Activated gamma-delta T cell treated with Interleukin-2 at 50 U/mL for 16 hours (primary cell): ENCODE data around the gene PATJ.

Experiments used
- DNase-seq: peaks from one replicate; pipeline ENCODE4 v3.0.0-alpha.2; 2020

Gene PATJ

GRCh38 chr1:62011006-62011405 is 268.7 kb downstream of the PATJ start:
- DNase-seq, result no peak

- no peak for DNase-seq
Measured at GRCh38 chr1:62012095-62012494, 269.8 kb downstream of the PATJ start.

DNA sequence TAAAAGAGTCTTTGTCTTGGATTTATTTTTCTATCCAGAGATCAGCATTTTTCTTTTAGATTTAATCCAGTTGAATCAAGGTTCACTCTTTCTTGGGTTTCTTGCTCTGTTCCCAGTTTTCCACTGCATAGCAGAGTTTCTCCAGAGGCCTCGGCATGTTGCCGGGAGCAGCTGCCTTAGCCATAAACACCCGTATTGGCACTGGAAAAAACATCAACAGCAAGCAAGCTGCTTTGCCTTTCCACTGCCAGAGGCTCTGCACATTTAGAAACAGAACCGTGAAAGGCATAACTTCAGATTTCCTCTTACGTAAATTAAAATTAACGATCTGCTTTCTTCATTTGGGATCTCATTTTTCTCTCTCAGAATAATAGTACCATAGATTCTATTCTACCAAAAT is 270.6 kb downstream of the PATJ start:
- no peak for DNase-seq

DNA sequence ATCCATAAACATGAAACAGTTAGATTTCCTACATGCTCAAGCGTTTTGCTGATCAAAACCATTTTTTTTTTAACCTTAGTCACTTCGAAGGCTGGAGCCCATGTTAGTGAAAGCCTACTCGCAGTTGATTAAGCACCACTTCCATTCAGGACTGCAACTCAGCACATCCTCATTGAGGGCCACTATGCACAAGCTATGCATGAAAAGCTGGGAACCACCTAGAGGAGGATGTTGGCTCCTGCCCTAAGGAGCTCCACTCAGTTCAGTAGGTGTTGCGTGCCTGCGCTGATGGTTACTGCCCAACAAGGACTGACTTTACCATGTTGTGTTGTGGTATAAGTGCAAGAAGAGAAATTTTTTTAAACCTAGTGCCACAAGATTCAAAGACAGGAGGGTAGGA is 271.0 kb downstream of the PATJ start:
- no peak for DNase-seq

- DNase-seq, result no peak
Measured at GRCh38 chr1:62022382-62022983, 280.2 kb downstream of the PATJ start.

DNA sequence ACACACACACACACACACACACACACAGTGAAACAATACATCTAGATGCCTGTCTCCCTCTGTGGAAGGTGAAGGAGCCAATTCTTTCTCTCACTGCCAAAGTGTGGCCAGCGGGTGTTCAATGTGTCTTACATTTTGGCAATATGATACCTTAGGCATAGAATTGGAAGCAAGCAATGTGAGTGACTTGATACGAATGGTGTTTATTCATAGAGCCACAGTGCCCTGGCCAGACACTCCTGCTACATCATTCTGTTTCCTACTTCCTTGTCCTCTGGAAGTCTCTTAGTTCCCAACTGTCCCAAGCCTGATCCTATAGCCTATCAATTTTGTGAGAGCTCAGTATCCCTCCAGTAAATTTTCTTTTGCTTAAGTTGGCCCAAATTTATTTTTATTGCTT is 282.4 kb downstream of the PATJ start:
- no peak for DNase-seq

DNA sequence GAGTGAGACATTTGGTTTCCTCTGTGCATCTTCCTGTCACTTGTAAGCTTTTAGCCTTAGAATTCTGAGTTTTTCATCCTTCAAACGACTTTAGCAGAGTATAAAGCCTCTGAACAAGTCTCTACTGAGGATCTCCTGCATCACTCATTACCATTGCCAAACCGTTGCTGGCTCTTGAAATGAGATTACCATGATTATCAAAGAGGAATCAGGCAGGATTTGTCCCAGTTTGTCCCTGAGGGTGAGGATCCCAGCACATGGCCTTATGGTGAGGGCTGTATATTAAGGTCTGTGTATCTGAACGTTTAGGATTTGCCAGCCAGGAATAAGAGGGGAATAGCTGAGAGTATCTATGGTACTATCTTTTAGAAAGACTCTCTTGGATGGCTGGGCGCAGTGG is 282.9 kb downstream of the PATJ start:
- no peak for DNase-seq

DNA sequence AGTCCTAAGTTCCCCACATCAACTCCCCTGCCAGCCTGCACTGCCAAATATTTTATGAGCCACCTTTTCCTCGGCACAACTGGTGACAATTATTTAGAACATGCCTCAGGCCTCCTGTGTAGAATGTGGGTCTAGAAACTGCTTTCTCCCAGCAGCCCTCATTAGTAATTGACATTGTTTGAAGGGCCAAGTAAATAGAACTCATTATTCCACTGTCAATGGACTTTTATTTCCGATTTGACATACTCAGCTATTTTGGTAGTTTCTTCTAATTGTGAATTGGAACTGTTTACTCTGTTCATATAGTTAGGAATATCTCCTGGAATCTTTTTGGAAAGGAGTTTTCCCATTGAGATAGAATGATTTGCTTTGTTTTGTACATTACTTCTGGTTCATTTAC is 283.6 kb downstream of the PATJ start:
- no peak for DNase-seq

DNA sequence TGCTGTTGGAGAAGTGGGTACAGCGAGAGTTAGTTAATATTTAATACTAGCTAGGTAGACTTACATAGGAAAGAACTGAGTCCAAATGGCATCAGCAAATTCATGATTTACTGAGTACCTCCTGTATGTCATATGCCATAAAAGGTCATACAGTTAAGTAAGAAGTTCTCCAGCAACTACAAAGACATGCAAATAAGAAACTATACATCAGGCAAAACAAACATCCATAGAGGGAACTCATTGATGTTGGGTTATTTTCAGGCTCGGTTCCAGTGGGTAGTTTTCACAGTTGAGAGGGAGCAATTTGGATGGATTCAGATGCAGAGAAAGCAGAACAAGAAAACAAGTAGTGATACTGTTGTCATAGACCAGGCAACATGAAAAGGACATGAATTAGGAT is 287.4 kb downstream of the PATJ start:
- no peak for DNase-seq

DNA sequence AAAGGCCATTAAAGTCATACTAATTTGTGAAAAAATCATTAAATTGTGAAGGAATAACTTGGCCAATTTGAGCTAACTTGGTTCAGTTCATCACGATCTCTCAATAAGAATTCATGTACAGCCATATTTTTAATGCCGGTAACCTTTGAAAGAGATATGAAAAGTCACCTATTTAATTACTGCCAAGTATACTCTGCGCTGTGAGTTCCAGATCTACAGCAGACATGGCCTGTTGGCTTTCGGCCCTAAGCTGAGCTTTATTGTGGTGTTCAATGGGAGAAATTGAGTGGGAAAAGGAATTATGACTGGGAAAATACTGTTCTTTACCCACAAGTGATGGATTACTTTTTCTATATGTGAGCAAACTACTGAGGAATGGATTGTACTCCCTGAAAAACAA is 292.5 kb downstream of the PATJ start:
- DNase-seq, result no peak

DNA sequence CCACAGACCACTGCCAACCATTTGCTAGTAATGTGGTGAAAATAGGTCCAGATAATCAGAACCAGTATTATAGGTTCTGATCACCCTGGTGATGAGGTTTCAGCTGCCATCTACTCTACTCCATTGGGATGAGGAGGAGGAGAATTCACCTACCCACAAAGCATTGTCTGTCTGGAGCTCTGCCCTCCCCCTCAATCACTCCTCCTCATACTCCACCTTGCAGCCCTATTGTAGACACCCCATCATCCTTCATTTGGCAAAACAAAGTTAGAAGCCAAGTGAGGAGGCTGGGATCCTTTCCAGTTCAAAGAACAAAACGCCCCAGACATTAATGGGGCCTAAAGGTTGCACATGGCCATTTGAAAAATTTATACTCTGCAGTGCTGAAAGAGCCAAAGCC is 295.0 kb downstream of the PATJ start:
- DNase-seq, result no peak

GRCh38 chr1:62038594-62039284 is 296.5 kb downstream of the PATJ start:
- DNase-seq, result no peak

- DNase-seq, result no peak
Measured at GRCh38 chr1:62040450-62040849, 298.2 kb downstream of the PATJ start.

- DNase-seq, result no peak
Measured at GRCh38 chr1:62040973-62041372, 298.7 kb downstream of the PATJ start.

GRCh38 chr1:62043154-62043553 is 300.9 kb downstream of the PATJ start:
- no peak for DNase-seq

GRCh38 chr1:62045574-62045973 is 303.3 kb downstream of the PATJ start:
- DNase-seq, result no peak

DNA sequence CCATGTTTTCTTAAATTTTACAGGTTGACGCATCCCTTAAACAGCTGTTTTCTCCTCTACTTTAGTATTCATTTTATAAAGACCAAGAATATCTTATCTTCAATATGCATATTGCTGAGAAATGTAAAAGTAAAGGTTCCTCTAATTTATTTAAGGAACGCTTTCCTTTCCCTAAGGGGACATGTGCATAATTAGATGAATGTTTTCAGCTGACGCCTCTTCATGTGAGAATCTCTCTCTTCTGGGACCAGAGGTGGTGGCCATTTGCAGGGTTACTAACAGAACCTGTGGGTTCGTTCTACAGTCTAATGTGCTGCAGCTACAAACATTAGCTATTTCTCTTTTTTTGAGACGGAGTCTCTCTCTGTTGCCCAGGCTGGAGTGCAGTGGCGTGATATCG is 304.6 kb downstream of the PATJ start:
- no peak for DNase-seq

DNA sequence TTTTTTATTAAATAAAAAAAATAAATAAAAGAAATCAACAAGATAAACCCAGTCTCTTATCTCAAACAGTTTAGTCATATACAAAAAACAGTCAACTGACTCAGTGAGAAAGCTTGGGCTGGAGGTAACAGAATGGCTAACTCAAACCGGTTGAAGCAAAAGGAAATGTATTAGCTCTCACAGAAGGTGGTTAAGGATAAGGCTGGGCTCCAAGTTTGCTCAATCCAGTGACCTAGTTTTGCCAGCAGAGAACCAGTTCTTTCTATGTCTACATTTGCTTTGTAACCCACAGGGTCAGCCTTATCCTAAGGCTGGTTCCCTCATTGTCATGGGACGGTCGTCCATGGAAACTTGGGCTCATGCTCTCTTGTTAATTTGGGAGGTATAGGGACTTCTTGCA is 307.9 kb downstream of the PATJ start:
- DNase-seq, result no peak

GRCh38 chr1:62052946-62053345 is 310.7 kb downstream of the PATJ start:
- no peak for DNase-seq

DNA sequence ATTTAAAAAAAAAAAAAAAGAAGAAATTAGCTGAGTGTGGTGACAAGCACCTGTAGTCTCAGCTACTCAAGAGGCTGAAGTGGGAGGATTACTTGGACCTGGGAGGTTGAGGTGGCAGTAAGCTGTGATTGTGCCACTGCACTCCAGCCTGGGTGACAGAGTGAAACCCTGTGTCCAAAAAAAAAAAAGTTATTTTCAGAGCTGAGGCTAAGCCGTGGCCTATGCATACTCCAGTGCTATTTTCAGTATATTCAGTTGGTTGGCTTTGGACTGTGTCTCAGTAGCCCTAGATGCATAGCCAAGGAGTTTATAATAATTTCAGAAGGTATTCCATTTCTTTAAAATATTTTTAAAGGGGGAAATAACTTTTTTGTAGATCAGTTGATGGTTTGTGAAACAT is 311.9 kb downstream of the PATJ start:
- DNase-seq, result no peak

DNA sequence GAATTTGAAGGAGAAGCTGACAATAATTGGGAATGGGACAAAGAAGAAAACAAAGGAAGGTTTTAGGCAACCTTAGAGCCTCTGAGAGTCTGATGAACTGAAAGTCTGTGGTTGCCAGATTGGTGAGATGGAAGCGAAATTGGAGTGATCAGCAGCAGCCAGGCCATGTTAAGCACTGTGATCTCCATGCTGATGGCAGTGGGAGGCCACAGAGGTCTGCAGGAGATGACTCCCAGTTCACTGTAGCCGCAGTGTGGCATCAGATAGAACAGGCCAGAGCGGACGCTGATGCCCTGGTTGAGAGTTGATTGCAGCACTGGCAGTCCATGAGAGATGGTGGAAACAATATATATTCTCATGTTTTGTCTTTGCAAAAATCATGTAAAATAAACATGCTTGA is 314.9 kb downstream of the PATJ start:
- DNase-seq, result no peak

- DNase-seq, result no peak
Measured at GRCh38 chr1:62057641-62058290, 315.5 kb downstream of the PATJ start.

- DNase-seq, result no peak
Measured at GRCh38 chr1:62058956-62059355, 316.7 kb downstream of the PATJ start.

DNA sequence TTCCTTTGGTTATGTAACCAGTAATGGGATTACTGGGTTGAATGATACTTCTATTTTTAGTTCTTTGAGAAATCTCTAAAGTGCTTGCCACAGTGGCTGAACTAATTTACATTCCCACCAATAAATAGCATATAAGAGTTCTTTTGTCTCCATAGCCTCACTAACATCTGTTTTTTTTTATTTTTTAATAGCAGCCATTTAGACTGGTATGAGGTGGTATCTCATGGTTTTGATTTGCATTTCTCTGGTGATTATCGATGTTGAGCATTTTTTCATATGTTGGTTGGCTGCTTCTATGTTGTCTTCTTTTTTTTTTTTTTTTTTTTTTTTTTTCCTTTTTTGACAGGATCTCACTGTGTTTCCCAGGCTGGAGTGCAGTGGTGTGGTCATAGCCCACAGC is 319.8 kb downstream of the PATJ start:
- DNase-seq, result no peak
